GM12874 (cell line): Measurements from ENCODE around the gene COPS2.

ENCODE experiments used
- TF ChIP-seq, protein P1 (sequence below): IDR thresholded peaks from 2 replicates; pipeline ENCODE4 v1.5.1; 2011; ENCODE audit warnings: low read depth, mild to moderate bottlenecking, control low read depth, low read length, moderate library complexity; ENCODE audit not compliant: insufficient read depth

The COPS2 gene

GRCh38 chr15:49135342-49135857 is 20.0 kb downstream of the COPS2 start:
- TF ChIP-seq, protein P1, sequence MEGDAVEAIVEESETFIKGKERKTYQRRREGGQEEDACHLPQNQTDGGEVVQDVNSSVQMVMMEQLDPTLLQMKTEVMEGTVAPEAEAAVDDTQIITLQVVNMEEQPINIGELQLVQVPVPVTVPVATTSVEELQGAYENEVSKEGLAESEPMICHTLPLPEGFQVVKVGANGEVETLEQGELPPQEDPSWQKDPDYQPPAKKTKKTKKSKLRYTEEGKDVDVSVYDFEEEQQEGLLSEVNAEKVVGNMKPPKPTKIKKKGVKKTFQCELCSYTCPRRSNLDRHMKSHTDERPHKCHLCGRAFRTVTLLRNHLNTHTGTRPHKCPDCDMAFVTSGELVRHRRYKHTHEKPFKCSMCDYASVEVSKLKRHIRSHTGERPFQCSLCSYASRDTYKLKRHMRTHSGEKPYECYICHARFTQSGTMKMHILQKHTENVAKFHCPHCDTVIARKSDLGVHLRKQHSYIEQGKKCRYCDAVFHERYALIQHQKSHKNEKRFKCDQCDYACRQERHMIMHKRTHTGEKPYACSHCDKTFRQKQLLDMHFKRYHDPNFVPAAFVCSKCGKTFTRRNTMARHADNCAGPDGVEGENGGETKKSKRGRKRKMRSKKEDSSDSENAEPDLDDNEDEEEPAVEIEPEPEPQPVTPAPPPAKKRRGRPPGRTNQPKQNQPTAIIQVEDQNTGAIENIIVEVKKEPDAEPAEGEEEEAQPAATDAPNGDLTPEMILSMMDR, result no peak

GRCh38 chr15:49134683-49135341 is 20.6 kb downstream of the COPS2 start:
- TF ChIP-seq, protein P1, result no peak

DNA sequence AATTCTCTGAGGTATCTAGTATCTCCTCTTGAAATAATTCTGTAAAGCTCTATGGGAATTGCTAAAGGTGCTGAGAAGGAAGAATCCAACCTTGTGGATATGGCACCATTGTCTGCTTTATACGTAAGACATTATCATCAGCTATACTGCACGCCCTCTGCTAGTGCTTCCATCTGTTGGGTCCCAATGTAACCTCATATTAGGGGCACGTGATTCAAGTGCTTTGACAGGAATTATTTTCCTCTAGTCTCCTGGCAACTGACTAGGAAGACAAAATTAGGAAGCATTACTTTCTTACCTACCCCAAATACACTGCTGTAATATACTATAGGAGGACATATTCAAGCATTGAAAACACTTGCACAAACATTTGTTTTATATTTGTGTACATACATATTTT is 24.0 kb downstream of the COPS2 start:
- TF ChIP-seq, protein P1, result no peak

DNA sequence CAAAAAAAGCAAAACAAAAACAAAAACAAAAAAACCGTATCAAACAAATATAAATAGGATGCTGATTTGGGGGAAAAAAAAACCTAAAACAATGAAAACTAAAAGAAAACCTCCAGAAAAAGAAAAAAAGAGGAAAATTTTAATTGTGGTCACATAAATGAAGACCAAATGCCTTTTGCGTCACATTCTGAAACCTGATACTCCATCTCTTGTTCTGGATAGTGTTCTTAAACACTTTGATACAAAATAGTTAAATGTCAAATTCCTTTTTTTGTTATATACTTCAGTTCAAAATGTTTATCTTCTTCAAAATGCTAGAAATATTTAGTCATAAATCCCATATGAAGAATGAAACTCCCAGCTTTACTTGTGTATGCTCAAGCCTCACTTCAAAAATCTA is 31.0 kb downstream of the COPS2 start:
- TF ChIP-seq, protein P1, result no peak

GRCh38 chr15:49122541-49123062 is 32.8 kb downstream of the COPS2 start:
- TF ChIP-seq, protein P1, result no peak

DNA sequence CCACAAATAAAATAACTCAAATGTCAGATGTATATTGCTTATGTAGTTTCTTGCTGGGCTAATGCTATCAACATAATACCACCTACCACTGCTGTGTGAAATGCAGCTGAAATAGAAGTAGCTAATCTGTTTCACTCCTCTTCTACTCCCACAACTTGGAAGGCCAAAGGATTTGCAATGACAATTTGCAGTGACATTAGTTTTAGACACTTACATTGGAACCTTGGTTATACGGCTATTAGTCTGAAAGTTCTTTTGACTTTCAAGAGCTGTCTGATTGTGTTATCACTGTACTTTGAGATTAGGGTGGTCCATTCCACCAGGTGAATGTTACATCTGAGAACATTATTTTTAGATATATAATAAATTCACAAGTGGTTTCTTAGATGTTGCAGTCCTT is 33.5 kb downstream of the COPS2 start:
- TF ChIP-seq, protein P1, result no peak

GRCh38 chr15:49120832-49121231 is 34.6 kb downstream of the COPS2 start:
- TF ChIP-seq, protein P1, result no peak
